ENCODE data around the gene ERCC6.

ERCC6 gene

DNA sequence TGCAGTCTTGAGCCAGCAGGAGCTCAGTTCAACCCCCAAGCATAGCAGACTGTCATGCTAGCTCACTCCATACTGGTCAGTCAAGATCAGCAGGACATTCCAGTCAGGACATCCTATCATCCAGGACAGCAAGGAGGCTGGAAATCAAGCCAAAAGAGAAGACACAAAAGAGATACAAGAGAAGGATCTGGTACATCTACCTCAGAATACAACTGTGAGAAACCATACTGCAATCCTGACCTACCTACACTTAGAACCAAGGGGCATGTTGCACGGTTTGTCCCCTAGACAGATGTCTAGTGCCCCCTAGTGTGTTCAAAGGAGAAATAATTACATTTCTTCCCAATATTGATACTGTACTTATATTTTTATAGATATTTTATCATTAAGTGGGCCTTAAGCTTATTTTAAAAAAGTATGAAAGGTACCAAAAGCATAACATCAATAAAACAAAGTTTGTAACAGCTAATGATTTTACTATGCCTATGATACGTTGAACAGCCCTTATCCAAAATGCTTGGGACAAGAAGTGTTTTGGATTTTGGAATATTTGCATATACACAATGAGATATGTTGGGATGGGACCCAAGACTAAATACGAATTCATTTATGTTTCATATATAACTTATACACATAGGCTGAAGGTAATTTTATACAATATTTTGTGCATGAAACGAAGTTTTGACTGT is 26.7 kb downstream of the ERCC6 start:
- DNase-seq (ENCODE audit: low read depth in 3 of 3) = no peak

DNA sequence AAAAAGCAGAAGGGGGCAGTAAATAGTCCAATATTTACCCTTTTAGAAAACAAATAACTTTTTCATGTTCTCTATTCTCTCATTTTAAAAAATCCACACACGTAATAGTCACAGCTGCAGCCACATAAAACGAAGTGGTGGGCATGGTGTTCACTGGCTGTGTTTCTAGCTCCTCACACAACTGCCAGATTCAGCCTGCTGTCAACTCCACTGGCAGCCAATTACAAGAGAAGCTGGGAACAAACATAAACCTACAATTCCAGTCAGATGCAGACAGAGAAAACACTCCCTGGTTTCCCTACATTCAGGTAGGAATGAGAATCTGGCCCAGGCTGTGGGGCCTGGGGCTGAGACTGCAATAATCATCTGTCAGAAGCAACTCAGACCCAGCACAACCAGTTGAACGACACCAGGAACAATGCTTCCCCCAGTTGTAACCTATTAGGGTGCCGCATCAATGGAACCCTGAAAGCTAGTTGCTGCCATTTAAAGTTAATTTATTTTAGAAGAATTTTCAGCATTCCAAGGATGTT is 29.1 kb downstream of the ERCC6 start:
- no peak for DNase-seq (ENCODE audit: low read depth in 3 of 3)

DNA sequence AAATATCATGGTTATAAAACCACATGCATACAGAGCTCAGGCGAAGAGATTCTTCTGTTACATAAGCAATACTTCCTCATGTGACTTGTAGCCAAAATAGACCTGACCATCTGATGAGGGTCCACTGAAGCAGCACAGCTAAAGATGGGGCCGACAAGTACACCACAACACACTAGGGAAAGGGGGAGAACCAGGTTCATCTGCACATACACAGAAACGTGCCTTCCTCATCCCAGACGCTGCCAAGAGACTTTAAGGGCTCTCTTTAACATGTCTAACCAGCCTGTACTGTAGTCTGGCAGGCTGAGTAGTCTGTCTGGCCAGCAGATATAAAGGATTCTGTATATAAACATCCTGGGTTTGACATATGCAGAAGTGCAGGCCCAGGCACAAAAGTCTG is 30.3 kb downstream of the ERCC6 start:
- DNase-seq (ENCODE audit: low read depth in 3 of 3) = no peak

DNA sequence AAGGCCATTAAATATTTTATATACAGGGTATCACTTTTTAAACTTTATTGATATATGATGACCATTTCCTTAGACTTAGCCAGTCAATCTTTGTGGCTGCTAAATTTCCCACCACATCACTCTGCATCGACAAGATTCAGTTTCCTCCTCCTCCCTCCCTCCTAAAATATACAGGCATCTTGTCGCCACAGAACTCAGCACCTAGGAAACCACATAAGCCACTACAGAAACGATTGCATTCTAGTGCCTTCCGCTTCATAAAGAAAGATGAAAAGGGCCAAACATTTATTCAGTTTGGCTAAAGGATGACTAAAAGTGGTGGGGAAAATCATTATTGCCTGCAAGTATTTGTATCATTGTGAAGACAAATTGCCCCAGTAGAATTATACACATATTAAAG is 30.7 kb downstream of the ERCC6 start:
- no peak for DNase-seq (ENCODE audit: low read depth in 3 of 3)

DNA sequence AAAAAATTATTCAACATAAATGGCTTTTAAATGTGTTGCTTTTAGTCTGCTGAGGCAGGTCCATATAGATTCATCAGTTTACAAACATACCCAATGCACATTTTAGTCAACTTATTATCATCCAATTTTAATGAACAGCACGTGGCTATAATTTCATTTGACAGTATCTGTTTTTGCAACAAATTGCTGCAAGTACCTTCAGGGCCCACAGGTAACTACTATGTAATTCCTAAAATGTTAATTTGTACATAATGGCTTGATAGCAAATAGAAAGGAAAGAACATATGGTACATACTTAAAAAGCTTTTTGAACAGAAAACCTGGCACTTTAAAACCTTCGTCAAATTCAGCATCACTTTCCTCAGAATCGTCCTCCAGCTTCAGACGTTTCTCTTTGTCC is 33.3 kb downstream of the ERCC6 start:
- no peak for DNase-seq (ENCODE audit: low read depth in 3 of 3)

DNA sequence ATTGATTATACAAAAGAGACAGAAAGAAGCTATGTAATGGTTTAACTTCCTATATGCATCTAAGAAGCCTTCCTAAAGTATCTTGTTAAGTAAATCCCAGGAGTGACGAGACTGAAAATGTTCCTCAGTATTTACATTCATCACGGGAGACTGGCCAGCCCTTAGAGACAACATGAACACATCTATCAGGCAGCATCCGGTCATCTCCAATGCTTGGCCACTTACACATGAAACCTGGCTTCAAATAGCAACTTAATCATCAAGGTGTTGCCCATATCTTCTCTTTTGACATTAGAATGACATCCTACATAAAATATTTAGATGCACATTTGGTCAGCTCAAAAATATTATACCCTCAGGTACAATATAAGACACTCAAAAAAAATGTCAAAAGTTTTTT is 33.8 kb downstream of the ERCC6 start:
- DNase-seq (ENCODE audit: low read depth in 3 of 3) = no peak

DNA sequence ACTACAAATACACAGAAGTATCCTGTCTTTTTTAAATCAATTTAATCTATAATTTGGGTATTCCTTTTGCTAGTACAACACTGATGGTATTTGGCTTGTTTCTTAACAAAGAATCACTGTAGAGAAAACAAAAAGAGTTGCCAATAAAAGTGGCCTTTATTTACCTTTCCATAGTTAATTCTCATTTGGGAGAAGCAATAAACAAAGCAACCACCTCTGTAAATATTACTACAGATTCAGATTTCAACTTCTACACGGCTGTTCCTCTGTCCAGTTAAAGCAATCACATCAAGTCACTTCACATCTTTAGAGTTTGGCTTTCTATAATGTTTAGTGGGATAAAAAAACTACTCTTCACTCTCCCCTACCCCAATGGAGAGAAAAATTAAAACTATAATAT is 34.4 kb downstream of the ERCC6 start:
- no peak for DNase-seq (ENCODE audit: low read depth in 3 of 3)

DNA sequence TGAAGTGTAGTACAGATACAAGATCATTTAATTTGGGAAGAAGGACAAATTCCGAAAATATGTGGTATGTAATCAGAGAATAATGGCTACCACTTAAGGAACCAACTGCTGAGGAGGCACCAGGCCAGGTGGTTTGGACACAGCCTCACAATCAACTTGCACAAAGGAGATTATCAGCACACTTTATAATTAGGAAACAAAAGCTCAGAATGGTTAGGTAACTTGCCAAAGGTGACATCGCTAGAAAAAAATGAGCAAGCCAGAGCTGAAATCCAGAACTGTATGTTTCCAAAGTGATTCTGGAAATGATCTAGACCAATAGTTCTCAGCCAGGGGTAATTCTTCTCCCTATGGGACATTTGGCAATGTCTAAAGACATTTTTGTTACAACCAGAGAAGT is 36.6 kb downstream of the ERCC6 start:
- no peak for DNase-seq (ENCODE audit: low read depth in 3 of 3)

DNA sequence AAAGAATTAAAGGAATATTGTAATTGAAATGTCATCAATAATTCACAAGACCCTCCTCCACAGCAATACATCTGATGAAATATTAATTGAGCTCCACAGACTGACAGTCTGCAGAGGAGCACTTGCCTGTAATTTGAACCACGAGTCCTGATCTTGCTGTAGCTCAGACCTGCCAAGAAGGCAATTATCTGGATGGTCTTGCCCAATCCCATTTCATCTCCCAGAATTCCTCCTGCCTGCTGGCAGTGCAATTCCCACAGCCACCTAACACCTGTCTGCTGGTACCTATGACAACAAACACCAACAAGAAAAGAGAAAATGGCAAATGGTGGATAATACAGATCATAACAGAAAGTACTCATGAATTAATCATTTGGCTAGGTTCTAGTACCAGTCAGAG is 38.5 kb downstream of the ERCC6 start:
- no peak for DNase-seq (ENCODE audit: low read depth in 3 of 3)

DNA sequence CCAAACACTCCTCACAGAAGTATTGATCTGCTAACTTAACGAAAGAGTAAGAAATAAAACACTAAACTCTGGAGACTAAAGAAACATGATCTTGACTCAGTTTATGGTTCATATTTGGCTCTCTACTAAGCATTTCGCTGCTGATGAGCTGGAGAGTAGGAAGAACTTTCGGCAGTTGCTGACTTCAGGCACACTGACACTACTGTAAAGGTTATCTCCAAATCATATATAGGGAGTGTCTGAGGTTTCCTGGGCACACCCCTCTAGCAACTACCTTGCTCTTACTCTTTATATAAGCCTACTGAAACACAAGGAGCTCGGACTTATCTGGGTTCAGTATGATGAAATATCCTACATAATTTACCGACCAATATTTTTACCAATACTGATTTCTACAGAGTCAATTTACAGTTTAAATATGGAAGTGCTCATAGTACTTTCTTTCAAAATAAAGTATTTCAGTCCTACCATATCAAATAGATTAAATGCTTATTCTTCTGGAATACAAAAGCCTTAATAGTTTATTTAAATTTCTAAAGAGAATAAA is 39.5 kb downstream of the ERCC6 start:
- no peak for DNase-seq (ENCODE audit: low read depth in 3 of 3)

DNA sequence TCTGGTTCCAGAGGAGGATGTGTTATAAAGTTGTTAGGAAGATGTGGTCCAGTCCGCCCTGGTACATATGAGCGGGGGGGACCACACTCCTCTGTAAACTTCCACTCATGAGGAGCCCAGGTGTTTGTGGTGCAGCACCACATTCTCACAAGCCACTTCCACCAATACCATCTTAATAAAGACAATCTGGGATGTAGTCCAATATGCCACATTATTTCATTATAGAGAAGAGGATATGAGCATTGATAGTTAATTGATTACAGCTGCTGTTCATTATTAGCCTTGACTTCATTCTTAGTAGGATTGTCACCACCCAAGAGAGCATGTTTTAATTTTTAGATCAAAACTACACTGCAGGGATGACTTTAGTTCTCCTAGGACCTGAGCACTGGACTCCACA is 40.5 kb downstream of the ERCC6 start:
- DNase-seq (ENCODE audit: low read depth in 3 of 3) = no peak

DNA sequence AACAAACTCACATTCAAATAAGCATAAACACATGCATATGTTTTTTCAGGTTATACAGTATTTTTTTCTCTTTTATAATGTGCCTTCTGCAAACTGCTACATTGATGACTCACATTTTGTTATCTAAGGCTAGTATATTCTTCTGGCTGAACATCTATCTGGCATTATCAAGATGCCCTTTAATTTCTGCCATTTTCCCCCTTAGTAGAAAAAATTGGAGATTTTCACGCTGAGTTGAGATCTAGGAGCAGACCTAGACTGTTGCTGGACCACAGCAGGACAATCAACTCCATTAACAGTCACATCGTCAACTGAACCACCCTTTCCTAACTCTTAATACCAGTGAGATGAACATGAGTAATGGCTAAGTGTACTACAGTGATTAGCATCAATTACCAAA is 41.6 kb downstream of the ERCC6 start:
- no peak for DNase-seq (ENCODE audit: low read depth in 3 of 3)

DNA sequence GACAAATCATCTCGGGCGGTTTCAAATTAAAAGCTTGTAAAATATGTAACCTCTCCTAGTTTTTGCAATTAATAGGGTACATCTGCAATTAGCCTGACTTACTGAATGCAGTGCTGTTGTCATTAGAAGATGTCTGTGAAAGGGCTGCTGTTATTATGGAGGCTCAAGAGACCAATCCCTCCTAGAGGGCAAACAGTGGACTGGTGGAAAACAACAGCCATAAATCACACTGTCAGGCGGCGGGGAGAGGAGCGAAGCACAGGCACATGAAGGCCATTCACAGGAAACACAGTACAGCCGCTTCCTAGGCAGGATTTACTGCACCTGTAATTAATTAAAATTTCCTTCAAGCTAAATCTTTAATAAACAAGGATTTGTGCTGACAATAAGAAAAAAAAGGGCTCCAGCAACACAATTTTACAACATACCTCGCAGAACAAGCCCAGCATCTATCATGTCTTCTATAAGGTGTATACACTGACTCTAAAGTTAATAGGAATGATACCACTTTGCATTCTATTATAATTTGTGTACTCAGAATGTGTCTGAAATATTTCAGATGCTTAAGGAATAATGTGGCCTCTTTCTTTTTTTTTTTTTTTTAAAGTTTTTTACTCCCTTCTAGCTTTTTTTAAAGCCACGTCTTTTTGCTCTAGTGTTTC is 50.7 kb downstream of the ERCC6 start:
- DNase-seq (ENCODE audit: low read depth in 3 of 3) = no peak

DNA sequence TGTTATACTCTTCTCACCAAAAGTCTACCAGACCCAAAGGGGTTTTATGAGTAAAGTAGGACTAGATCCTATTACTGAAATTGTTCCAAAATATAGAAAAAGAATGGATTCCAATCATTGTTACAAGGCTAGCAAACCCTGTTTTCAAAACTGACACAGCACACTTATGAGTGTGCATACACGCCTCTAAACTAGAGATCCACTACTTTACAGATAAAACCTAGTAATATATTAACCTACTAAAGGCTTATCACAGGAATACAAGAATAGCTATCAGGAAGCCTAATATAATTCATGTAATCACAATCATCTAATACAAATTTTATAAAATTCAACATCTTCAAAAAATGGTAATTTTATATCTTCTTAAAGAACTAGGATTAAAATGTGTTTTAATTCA is 52.2 kb downstream of the ERCC6 start:
- no peak for DNase-seq (ENCODE audit: low read depth in 3 of 3)

DNA sequence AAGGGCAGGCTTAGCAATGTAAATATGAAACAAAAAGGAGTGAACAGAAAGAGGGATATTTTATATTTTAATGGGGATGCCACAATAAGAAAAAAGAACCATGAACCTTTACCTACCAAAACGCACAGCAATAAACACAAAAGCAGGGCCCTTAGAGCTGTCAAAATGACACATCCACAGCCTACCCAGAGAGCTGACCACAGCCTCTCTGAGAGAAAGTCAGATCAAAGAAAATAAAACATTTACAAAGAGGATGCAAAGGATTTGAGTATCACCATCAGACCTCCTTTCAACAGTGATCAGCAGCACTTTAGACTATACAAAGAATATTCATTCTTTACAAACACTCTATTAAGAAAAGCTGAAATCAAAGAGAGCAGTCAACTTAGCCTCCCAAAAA is 52.9 kb downstream of the ERCC6 start:
- no peak for DNase-seq (ENCODE audit: low read depth in 3 of 3)

DNA sequence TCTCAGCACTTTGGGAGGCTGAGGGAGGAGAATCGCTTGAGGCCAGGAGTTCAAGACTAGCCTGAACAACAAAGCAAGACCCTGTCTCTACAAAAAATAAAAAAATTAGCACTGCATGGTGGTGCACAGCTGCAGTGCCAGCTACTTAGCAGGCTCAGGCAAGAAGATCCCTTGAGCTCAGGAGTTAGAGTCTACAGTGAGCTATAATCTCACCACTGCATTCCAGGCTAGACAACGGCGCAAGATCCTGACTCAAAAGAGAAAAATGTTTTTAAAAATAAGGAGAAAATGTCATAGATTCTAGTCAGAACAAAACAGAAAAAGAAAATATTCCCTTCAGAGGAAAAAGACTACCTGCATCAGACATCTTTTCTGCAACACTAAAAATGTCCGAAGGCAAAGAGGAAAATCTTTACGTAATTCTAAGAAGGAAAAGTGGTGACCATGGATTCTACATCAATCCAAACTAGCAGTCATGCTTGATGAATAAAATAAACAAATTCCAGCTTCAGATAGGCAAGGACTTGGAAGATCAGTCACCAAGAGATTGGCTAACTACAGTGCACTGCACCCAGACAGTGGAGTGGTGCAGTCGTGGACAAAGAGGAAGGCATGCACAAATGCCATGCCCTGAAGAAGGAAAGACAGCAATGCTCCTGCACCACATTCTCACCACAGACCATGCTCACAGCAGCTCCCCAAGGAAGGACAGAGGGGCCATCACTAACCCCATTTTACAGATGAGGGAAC is 54.3 kb downstream of the ERCC6 start:
- DNase-seq (ENCODE audit: low read depth in 3 of 3) = no peak

DNA sequence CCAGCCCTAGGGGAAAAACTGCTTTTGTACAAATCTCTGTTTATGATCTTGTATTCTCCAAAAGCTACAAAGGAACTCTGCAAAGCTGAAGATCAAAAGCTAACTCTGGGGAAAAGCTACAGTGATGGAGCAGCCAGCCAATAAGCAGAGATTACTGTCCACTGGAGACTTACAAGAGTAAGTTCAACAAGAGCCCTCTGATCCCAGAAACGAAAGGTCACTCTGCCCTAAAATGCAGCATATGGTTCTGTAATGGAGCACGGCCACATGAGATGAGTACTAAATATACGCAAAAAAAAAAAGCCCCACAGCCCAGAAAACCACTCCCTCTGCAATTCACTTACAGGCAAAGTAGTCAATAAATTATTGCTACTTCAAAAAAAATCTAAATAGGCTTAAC is 60.1 kb downstream of the ERCC6 start:
- DNase-seq (ENCODE audit: low read depth in 3 of 3) = no peak

DNA sequence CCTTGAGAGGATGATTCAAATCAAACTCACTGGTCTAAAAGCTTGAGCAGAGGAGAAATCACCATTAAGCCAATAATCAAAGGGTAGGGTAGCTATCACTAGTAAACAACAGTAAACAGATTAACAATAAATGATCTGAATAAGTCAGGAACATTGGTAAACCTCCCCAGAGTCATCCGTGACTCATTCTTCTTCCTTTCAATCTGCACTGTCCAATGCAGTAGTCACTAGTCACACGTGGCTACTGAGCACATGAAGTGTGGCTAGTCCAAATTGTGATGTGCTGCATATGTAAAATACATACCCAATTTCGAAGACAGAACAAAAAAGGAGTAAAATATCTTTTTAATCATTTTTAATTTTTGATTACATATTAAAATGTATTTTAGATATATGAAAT is 64.0 kb downstream of the ERCC6 start:
- DNase-seq (ENCODE audit: low read depth in 3 of 3) = no peak

DNA sequence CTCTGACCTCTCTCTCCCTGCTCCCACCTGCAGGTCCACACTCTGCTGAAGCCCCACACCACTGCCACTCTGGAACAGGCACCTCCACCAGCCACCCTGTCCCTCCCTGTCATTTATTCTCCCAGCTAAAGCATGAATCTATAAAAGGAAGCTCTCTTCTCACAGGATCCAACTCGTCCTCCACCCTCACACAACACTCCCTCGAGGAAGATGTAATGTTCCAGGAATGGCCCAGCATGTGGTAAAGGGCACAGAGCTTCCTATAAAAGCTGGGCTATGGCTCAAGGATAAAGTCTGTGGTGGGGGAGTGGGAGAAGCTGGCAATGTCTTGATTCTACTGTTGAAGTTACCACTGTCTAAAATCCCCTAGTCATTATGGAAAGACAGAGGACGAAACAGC is 67.4 kb downstream of the ERCC6 start:
- no peak for DNase-seq (ENCODE audit: low read depth in 3 of 3)

DNA sequence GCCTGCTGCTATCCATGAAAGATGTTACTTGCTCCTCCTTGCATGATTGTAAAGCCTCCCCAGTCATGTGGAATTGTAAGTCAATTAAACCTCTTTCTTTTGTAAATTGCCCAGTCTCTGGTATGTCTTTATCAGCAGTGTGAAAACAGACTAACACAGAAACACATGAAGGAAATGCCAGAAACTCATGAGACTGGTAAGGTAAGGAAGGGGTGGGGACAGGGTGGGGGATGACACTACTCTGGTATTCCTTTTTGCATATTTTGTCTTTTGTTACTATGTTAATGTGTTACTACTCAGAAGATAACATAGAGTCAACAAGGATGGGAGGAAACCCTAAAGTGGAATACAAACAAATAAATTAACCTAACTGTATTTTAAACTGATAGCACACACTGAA is 73.2 kb downstream of the ERCC6 start:
- no peak for DNase-seq (ENCODE audit: low read depth in 3 of 3)

Data from stimulated activated CD4-positive, alpha-beta T cell treated with anti-CD3 and anti-CD28 coated beads, TNF-alpha, amount 100 ng/mL, for 24 hours (primary cell).